HEK293 (cell line): Measurements from ENCODE around the gene DRD1.

ENCODE experiments used
- CTCF ChIA-PET: fragments of 350-600 bp; formaldehyde crosslinking; extraction: SDS; loops from one replicate; lab custom pipeline; 2021; ENCODE audit warnings: antibody characterized with exemption; lab: Yijun Ruan, JAX
- POLR2A ChIA-PET: fragments of 300-600 bp; formaldehyde crosslinking; extraction: SDS; loops from one replicate; lab custom pipeline; 2020; ENCODE audit warnings: antibody characterized with exemption, inconsistent platforms; lab: Yijun Ruan, JAX
- H3K27ac ChIP-seq: fragments of 200-500 bp; sonication (Bioruptor generic); 2 replicates; pipeline ENCODE4 v1.5.1; 2014; ENCODE audit warnings: low read depth, low read length, control low read depth, inconsistent platforms; ENCODE audit errors: extremely low read depth
- H3K36me3 ChIP-seq, 2 experiments: fragments of 200-500 bp in 1 of 2; sonication (Bioruptor generic) in 1 of 2; 1 replicate in 1 of 2; 2 replicates in 1 of 2; pipeline ENCODE4 v1.5.1; 2014 to 2017; ENCODE audit warnings: inconsistent platforms in 2 of 2, low read length in 2 of 2; ENCODE audit not compliant: control insufficient read depth in 2 of 2, insufficient read depth in 1 of 2
- H3K4me1 ChIP-seq: fragments of 200-500 bp; sonication (Bioruptor generic); 2 replicates; pipeline ENCODE4 v1.5.1; 2014; ENCODE audit warnings: mild to moderate bottlenecking, low read length, inconsistent platforms; ENCODE audit not compliant: control insufficient read depth, insufficient read depth
- H3K4me3 ChIP-seq: 2 replicates; pipeline ENCODE4 v1.5.1; 2011; ENCODE audit warnings: low read depth, mild to moderate bottlenecking, control low read depth, low read length, moderate library complexity
- H3K9me3 ChIP-seq: fragments of 200-500 bp; sonication (Bioruptor generic); 2 replicates; pipeline ENCODE4 v1.5.1; 2014; ENCODE audit warnings: low read depth, low read length, inconsistent platforms; ENCODE audit not compliant: control insufficient read depth, insufficient read depth
- EGR2 ChIP-seq: fragments of 450-650 bp; formaldehyde crosslinking; IDR thresholded peaks from 2 replicates; pipeline ENCODE4 v1.5.1; 2016; ENCODE audit warnings: low read depth, missing biosample characterization, missing genetic modification characterization
- GLI2 ChIP-seq: fragments of 450-650 bp; formaldehyde crosslinking; IDR thresholded peaks from 2 replicates; pipeline ENCODE4; 2017; ENCODE audit warnings: missing biosample characterization, missing genetic modification characterization, low read depth, borderline replicate concordance
- GLIS2 ChIP-seq: fragments of 450-650 bp; formaldehyde crosslinking; IDR thresholded peaks from 2 replicates; pipeline ENCODE4 v1.5.1; 2016; ENCODE audit warnings: missing biosample characterization, missing genetic modification characterization
- KLF1 ChIP-seq: fragments of 450-650 bp; formaldehyde crosslinking; IDR thresholded peaks from 2 replicates; pipeline ENCODE4 v1.5.1; 2016; ENCODE audit warnings: missing biosample characterization, missing genetic modification characterization
- KLF7 ChIP-seq: fragments of 450-650 bp; formaldehyde crosslinking; IDR thresholded peaks from 2 replicates; pipeline ENCODE4 v1.5.1; 2016; ENCODE audit warnings: missing biosample characterization, missing genetic modification characterization, borderline replicate concordance
- PRDM1 ChIP-seq: fragments of 450-650 bp; formaldehyde crosslinking; IDR thresholded peaks from 2 replicates; pipeline ENCODE4; 2016; ENCODE audit warnings: missing biosample characterization, missing genetic modification characterization
- SCRT2 ChIP-seq: fragments of 450-650 bp; formaldehyde crosslinking; IDR thresholded peaks from 2 replicates; pipeline ENCODE4 v1.5.1; 2016; ENCODE audit warnings: missing biosample characterization, missing genetic modification characterization
- SETDB1 ChIP-seq: IDR thresholded peaks from one replicate; pipeline ENCODE4 v1.6.1; 2017; ENCODE audit warnings: mild to moderate bottlenecking, low read length, moderate library complexity, mixed read lengths; ENCODE audit not compliant: insufficient read length
- SP2 ChIP-seq: fragments of 450-650 bp; formaldehyde crosslinking; IDR thresholded peaks from 2 replicates; pipeline ENCODE4 v1.5.1; 2016; ENCODE audit warnings: missing biosample characterization, missing genetic modification characterization
- SP3 ChIP-seq: fragments of 450-650 bp; formaldehyde crosslinking; IDR thresholded peaks from 2 replicates; pipeline ENCODE4 v1.5.1; 2016; ENCODE audit warnings: missing biosample characterization, missing genetic modification characterization
- ZBTB20 ChIP-seq: fragments of 450-650 bp; formaldehyde crosslinking; IDR thresholded peaks from 2 replicates; pipeline ENCODE4 v1.5.1; 2016; ENCODE audit warnings: missing biosample characterization, missing genetic modification characterization
- ZFHX2 ChIP-seq: fragments of 450-650 bp; formaldehyde crosslinking; conservative IDR thresholded peaks from 2 replicates; pipeline ENCODE4 v1.5.1; 2016; ENCODE audit warnings: missing biosample characterization, missing genetic modification characterization
- ZNF112 ChIP-seq: fragments of 450-650 bp; formaldehyde crosslinking; IDR thresholded peaks from 2 replicates; pipeline ENCODE4 v1.5.0; 2017; ENCODE audit warnings: missing biosample characterization, missing genetic modification characterization
- ZNF155 ChIP-seq: fragments of 450-650 bp; formaldehyde crosslinking; IDR thresholded peaks from 2 replicates; pipeline ENCODE4 v1.5.1; 2016; ENCODE audit warnings: missing biosample characterization, missing genetic modification characterization
- ZNF157 ChIP-seq: fragments of 450-650 bp; formaldehyde crosslinking; IDR thresholded peaks from 2 replicates; pipeline ENCODE4 v1.5.1; 2016; ENCODE audit warnings: missing biosample characterization, missing genetic modification characterization
- ZNF202 ChIP-seq: fragments of 450-650 bp; formaldehyde crosslinking; IDR thresholded peaks from 2 replicates; pipeline ENCODE4 v1.5.1; 2016; ENCODE audit warnings: missing biosample characterization, missing genetic modification characterization, borderline replicate concordance
- ZNF214 ChIP-seq: fragments of 450-650 bp; formaldehyde crosslinking; IDR thresholded peaks from 2 replicates; pipeline ENCODE4 v1.5.1; 2017; ENCODE audit warnings: missing biosample characterization, mild to moderate bottlenecking, missing genetic modification characterization, borderline replicate concordance
- ZNF248 ChIP-seq: fragments of 450-650 bp; formaldehyde crosslinking; IDR thresholded peaks from 2 replicates; pipeline ENCODE4 v1.5.1; 2017; ENCODE audit warnings: missing biosample characterization, missing genetic modification characterization
- ZNF274 ChIP-seq, 2 experiments: fragments of 200-500 bp in 1 of 2; fragments of 450-650 bp in 1 of 2; sonication (Bioruptor generic) in 1 of 2; formaldehyde crosslinking in 1 of 2; IDR thresholded peaks; 2 replicates each; pipeline versions ENCODE4 v1.5.1 to v1.6.1; 2014 to 2016; ENCODE audit warnings: borderline replicate concordance in 1 of 2, inconsistent platforms in 1 of 2, low read length in 1 of 2, missing biosample characterization in 1 of 2, missing genetic modification characterization in 1 of 2
- ZNF366 ChIP-seq: fragments of 450-650 bp; formaldehyde crosslinking; conservative IDR thresholded peaks from 2 replicates; pipeline ENCODE4 v1.5.1; 2016; ENCODE audit warnings: missing biosample characterization, missing genetic modification characterization
- ZNF530 ChIP-seq: fragments of 450-650 bp; formaldehyde crosslinking; IDR thresholded peaks from 2 replicates; pipeline ENCODE4 v1.5.1; 2016; ENCODE audit warnings: low read depth, missing biosample characterization, missing genetic modification characterization
- ZNF658 ChIP-seq: fragments of 450-650 bp; formaldehyde crosslinking; IDR thresholded peaks from 2 replicates; pipeline ENCODE4; 2016; ENCODE audit warnings: missing biosample characterization, missing genetic modification characterization
- ZNF837 ChIP-seq: fragments of 450-650 bp; formaldehyde crosslinking; IDR thresholded peaks from 2 replicates; pipeline ENCODE4 v1.5.1; 2016; ENCODE audit warnings: missing biosample characterization, missing genetic modification characterization
- TF ChIP-seq, protein P1 (sequence below): fragments of 450-650 bp; formaldehyde crosslinking; IDR thresholded peaks from 2 replicates; pipeline ENCODE4 v1.5.1; 2016; ENCODE audit warnings: missing biosample characterization, missing genetic modification characterization
- TF ChIP-seq, protein P2 (sequence below): fragments of 450-650 bp; formaldehyde crosslinking; IDR thresholded peaks from 2 replicates; pipeline ENCODE4 v1.5.1; 2016; ENCODE audit warnings: missing biosample characterization, missing genetic modification characterization
- TF ChIP-seq, protein P3 (sequence below): fragments of 450-650 bp; formaldehyde crosslinking; IDR thresholded peaks from 2 replicates; pipeline ENCODE4 v1.5.1; 2016; ENCODE audit warnings: missing biosample characterization, missing genetic modification characterization

Gene DRD1

DNA sequence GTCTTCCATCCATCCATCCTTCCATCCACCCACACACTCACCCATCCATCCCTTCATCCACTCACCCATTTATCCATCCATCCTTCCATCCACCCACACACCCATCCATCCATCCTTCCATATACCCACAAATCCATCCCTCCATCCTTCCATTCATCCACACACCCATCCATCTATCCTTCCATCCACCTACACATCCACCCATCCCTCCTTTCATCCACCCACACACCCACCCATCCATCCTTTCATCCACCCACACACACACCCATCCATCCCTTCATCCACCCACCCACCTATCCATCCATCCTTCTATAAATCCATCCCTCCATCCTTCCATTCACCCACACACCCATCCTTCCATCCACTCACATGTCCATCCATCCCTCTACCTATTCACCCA, 23.6 kb downstream of the DRD1 start:
- no peaks in the 10 kb centered on the region; the same call in 1 of the 2 replicates for H3K9me3 ChIP-seq
- ChIA-PET POLR2A (no interaction called here), CTCF (interaction anchor here (0.7 kb wide), 1 partner anchor 44 kb away, joined by 3 read pairs; no protein-coding TSS in a partner anchor)
- TF ChIP-seq EGR2 (tag by site-specific recombination): peak; percentile 98
- TF ChIP-seq ZFHX2 (tag by site-specific recombination): peak; percentile 84
- TF ChIP-seq ZNF366 (tag by site-specific recombination): peak; percentile 90
- peak; percentile 45; the same call in 1 of the 2 replicates for TF ChIP-seq ZNF202 (tag by site-specific recombination)
- no peak for TF ChIP-seq SETDB1
- TF ChIP-seq GLI2 (tag by site-specific recombination): no peak
- TF ChIP-seq, protein P1, sequence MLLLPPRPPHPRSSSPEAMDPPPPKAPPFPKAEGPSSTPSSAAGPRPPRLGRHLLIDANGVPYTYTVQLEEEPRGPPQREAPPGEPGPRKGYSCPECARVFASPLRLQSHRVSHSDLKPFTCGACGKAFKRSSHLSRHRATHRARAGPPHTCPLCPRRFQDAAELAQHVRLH (tag by site-specific recombination): no peak
- no peak for TF ChIP-seq ZNF530 (tag by site-specific recombination)
- no peak for TF ChIP-seq SP2 (tag by site-specific recombination)
- no peak for TF ChIP-seq ZBTB20 (tag by site-specific recombination)
- H3K4me3 ChIP-seq: no peak overlapping the region
- H3K27ac ChIP-seq: no peak overlapping the region
- no peaks in the 10 kb centered on the region for H3K4me1 ChIP-seq
- H3K36me3 ChIP-seq: no peaks in the 10 kb centered on the region

DNA sequence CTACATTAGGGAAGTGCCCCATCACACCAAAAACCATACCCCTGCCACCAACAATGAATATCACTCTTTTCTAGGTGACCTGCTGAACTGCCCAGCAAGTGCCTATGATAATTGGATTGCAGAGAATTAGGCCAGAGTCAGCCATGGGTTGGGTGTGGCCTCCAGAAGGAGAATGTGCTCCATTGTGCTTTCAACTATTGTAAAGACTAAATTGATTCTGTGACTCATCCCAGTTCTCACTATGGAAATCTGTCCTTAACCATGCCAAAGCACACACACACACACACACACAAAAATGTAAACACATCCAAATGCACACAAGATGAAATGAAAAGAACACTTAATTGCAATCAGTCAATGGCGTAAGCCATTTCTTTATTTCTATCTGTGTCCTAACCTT, 25.7 kb downstream of the DRD1 start:
- no peaks in the 10 kb centered on the region for H3K36me3 ChIP-seq
- ChIA-PET POLR2A (no interaction called here), CTCF (no interaction called here)
- H3K4me3 ChIP-seq: no peak overlapping the region
- H3K27ac ChIP-seq: no peak overlapping the region
- no peaks in the 10 kb centered on the region; the same call in 1 of the 2 replicates for H3K9me3 ChIP-seq
- TF ChIP-seq ZNF274 (IDR thresholded peaks at IDR 0.05; ENCODE audit: low read length): no peak
- TF ChIP-seq ZNF274 (tag by site-specific recombination; IDR thresholded peaks at IDR 0.05; ENCODE audit: borderline replicate concordance): no peak
- no peak for TF ChIP-seq ZNF112 (tag by site-specific recombination)
- TF ChIP-seq, protein P2, sequence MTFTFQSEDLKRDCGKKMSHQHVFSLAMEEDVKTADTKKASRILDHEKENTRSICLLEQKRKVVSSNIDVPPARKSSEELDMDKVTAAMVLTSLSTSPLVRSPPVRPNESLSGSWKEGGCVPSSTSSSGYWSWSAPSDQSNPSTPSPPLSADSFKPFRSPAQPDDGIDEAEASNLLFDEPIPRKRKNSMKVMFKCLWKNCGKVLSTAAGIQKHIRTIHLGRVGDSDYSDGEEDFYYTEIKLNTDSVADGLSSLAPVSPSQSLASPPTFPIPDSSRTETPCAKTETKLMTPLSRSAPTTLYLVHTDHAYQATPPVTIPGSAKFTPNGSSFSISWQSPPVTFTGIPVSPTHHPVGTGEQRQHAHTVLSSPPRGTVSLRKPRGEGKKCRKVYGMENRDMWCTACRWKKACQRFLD (tag by site-specific recombination): no peak
- no peak for TF ChIP-seq PRDM1
- TF ChIP-seq SP3 (tag by site-specific recombination): no peak
- TF ChIP-seq ZNF157: no peak
- no peak for TF ChIP-seq ZNF837
- no peak for TF ChIP-seq SCRT2
- no peak for TF ChIP-seq ZNF155 (tag by site-specific recombination)
- TF ChIP-seq KLF1: no peak
- TF ChIP-seq, protein P3, sequence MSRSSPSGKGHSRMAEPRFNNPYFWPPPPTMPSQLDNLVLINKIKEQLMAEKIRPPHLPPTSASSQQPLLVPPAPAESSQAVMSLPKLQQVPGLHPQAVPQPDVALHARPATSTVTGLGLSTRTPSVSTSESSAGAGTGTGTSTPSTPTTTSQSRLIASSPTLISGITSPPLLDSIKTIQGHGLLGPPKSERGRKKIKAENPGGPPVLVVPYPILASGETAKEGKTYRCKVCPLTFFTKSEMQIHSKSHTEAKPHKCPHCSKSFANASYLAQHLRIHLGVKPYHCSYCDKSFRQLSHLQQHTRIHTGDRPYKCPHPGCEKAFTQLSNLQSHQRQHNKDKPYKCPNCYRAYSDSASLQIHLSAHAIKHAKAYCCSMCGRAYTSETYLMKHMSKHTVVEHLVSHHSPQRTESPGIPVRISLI (tag by site-specific recombination): no peak
- TF ChIP-seq ZNF214 (tag by site-specific recombination): no peak
- TF ChIP-seq ZNF248 (tag by site-specific recombination): no peak
- no peak for TF ChIP-seq GLIS2
- no peak for TF ChIP-seq ZNF658
- no peak for TF ChIP-seq KLF7
- H3K4me1 ChIP-seq: no peaks in the 10 kb centered on the region
